Mucosa of stomach (tissue), 1 donor: ENCODE results near the gene CBLB.

ENCODE experiments used
- H3K27me3 ChIP-seq: one replicate; pipeline ENCODE4 v1.7.0; 2013; ENCODE audit warnings: mild to moderate bottlenecking, low read length; ENCODE audit not compliant: control insufficient read depth, insufficient read depth
- H3K36me3 ChIP-seq: one replicate; pipeline ENCODE4 v1.7.0; 2013; ENCODE audit warnings: low read length; ENCODE audit not compliant: control insufficient read depth, insufficient read depth
- H3K4me1 ChIP-seq: one replicate; pipeline ENCODE4 v1.7.0; 2013; ENCODE audit warnings: mild to moderate bottlenecking, low read length; ENCODE audit not compliant: control insufficient read depth, insufficient read depth
- H3K4me3 ChIP-seq: one replicate; pipeline ENCODE4 v1.7.0; 2013; ENCODE audit warnings: low read length
- H3K9ac ChIP-seq: one replicate; pipeline ENCODE4 v1.7.0; 2013; ENCODE audit warnings: mild to moderate bottlenecking, low read length, moderate library complexity
- H3K9me3 ChIP-seq: one replicate; pipeline ENCODE4 v1.7.0; 2013; ENCODE audit warnings: mild to moderate bottlenecking, low read length, moderate library complexity; ENCODE audit not compliant: control insufficient read depth
- donor health status: Pancreatic carcinoma.

Gene CBLB

DNA sequence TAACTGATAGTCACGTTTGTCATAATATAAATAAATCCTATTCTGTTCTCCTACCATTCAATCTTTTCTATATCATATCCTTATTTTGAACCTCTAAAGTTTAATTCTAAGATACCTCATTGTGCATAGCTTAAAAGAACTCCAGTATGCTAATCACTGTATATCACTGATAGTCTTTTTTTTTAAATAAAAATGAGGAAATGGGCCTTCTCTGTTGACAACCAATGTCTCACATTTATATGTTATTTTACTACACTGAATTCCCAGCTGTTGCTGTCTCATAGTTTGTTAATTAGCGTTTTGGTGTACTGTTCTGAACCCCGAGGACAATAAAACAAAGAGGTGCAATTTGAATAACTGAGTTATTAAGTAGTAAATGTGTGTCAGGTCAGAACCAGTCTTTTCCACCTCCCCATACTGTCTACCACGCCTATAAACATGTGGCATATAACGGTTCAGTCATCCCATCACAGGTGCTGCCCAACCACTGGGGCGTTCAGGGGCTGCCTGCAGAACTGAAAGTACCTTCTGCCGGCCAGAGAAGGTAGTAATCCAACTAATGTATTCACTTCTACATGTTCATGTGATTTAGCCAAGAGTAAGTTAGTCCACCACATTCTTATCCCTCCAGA, 14.9 kb downstream of the CBLB start:
- Histone ChIP-seq H3K4me1 (no peaks in the 10 kb centered on the region), H3K9me3 (no peaks in the 10 kb centered on the region), H3K36me3 (no peaks in the 10 kb centered on the region), H3K27me3 (no peaks in the 10 kb centered on the region), H3K4me3 (no peak overlapping the region), H3K9ac (no peak overlapping the region)

DNA sequence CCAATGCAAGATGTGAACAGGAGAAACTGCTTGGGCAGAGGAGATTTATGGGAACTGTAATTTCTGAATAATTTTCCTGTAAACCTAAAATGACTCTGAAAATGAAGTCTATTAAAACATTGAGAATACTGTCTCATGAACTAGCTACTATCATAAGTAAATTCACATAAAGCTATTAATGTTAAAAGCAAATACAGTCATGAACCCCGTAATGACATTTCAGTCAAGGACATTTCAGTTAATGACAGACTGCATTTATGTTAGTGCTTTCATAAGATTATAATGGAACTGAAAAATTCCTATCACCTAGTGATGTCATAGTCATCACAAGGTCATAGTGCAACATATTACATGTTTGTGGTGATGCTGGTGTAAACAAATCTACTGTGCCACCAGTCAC, 17.2 kb downstream of the CBLB start:
- Histone ChIP-seq H3K9me3 (no peaks in the 10 kb centered on the region), H3K4me1 (no peaks in the 10 kb centered on the region), H3K9ac (no peak overlapping the region), H3K4me3 (no peak overlapping the region), H3K36me3 (no peaks in the 10 kb centered on the region), H3K27me3 (no peaks in the 10 kb centered on the region)

DNA sequence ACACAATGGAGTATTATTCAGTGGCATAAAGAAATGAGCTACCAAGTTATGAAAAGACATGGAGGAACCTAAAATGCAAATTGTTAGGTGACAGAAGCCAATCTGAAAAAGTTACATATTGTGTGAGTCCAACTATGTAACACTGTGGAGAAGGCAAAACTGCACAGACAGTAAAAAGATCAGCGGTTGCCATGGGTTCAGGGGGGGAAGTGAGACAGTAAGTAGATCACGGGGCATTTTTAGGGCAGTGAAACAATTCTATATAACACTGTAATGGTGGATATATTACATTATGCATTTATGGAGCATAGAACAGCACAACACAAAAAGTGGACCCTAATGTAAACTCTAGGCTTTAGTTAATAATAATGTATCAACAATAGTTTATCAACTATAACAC, 17.6 kb downstream of the CBLB start:
- Histone ChIP-seq H3K4me3 (no peak overlapping the region), H3K4me1 (no peaks in the 10 kb centered on the region), H3K36me3 (no peaks in the 10 kb centered on the region), H3K9ac (no peak overlapping the region), H3K9me3 (no peaks in the 10 kb centered on the region), H3K27me3 (no peaks in the 10 kb centered on the region)

DNA sequence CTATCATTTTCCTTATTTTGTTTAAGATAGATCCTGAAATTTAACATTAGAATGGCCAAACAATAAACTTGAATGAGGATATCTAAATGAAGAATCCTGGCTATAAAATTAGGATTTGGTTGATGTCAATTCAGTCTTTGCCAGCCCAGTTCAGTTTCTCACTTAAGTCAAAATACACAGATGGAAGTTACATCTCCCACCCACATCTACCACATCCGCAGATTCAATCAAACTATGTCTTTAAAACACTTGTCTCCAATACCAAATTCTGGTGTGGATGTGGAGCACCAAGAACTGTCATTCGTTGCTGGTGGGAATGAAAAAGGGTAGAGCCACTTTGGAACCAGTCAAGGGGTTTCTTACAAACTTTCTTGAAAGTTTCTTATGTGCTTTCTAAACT, 18.2 kb downstream of the CBLB start:
- Histone ChIP-seq H3K4me3 (no peak overlapping the region), H3K27me3 (no peaks in the 10 kb centered on the region), H3K4me1 (no peaks in the 10 kb centered on the region), H3K9ac (no peak overlapping the region), H3K9me3 (no peaks in the 10 kb centered on the region), H3K36me3 (no peaks in the 10 kb centered on the region)

DNA sequence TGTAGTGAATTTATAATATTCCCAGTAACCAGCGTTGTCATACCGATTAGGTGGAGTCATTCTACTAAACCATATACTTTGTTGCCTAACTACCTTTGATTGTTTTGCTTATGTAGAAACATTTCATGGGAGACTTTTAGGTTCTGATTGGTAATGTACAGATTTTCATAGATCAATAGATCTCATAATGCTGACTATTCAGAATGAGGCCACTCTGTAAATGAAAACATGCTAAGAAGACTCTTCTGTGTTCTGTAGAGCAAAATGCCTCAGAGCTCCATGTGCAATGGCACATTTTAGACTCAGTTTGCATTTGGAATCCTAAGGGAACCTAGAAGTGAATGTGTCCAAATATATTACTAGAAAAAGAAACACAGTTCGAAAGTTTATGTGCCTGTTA, 20.0 kb downstream of the CBLB start:
- no peaks in the 10 kb centered on the region for H3K36me3 ChIP-seq
- no peak overlapping the region for H3K9ac ChIP-seq
- no peaks in the 10 kb centered on the region for H3K4me1 ChIP-seq

DNA sequence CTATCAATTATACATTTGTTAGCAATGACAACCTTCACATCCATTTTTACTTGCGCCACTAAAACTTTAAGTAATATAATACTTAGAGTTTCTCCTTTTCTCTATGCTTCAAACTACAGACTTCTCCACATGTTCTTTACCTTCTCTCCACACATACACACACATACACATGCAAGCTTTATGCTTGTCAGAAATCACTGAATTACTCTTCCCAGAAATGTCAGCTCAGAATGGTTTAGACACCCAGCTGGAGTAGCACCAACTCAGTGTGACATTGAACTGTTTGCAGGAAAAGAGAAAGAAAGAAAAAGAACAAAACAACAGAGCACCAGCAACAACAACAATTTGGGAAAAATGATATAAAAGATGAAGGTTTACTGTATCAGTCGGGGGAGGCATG, 20.9 kb downstream of the CBLB start:
- H3K4me3 ChIP-seq, result no peak overlapping the region

More for the DNA sequence above, 20.0 kb downstream of the CBLB start:
- Histone ChIP-seq H3K9me3 (no peaks in the 10 kb centered on the region), H3K4me3 (no peak overlapping the region), H3K27me3 (no peaks in the 10 kb centered on the region)

DNA sequence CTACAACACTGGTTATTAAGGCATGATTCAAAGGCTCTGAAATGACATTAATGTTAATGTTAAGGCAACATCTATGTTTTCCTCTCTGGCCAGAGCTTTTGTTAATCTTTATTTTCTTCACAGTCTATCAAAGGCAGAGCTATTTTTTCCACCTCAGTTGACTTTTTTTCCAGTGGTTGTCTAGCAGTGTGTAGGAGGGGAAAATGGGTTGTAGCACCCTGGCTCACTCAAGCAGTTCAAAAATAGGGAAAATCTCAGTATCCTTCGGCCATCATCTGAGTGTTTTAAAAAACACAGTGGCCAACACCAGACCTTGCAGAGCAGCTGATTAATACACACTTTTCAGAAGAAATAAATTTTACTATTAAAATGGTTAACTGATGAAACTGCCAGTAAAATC, 21.4 kb downstream of the CBLB start:
- no peaks in the 10 kb centered on the region for H3K4me1 ChIP-seq
- no peaks in the 10 kb centered on the region for H3K36me3 ChIP-seq
- H3K9ac ChIP-seq, result no peak overlapping the region
- H3K27me3 ChIP-seq, result no peaks in the 10 kb centered on the region
- H3K9me3 ChIP-seq, result no peaks in the 10 kb centered on the region
- no peak overlapping the region for H3K4me3 ChIP-seq

More for the DNA sequence above, 20.9 kb downstream of the CBLB start:
- Histone ChIP-seq H3K9ac (no peak overlapping the region), H3K27me3 (no peaks in the 10 kb centered on the region), H3K4me1 (no peaks in the 10 kb centered on the region), H3K36me3 (no peaks in the 10 kb centered on the region), H3K9me3 (no peaks in the 10 kb centered on the region)

DNA sequence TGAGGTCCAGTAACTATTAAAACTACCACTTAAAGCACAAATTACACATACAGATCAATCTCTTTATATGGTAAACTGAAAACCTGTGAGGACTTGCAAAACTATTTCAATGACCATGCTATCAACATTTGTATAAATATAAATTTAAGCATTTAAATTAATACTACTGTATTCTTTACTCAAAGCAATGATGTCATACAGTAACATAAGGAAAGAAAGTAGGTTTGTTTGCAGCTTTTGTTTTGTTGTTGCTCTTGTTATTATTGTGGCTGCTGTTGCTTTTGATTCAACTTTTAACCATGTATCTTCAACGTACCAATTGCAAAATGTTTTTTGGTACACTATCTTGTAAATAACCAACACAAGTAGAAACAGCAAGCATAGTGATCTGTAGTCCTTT, 22.0 kb downstream of the CBLB start:
- H3K36me3 ChIP-seq, result no peaks in the 10 kb centered on the region
- no peaks in the 10 kb centered on the region for H3K27me3 ChIP-seq
- no peaks in the 10 kb centered on the region for H3K4me1 ChIP-seq
- no peak overlapping the region for H3K9ac ChIP-seq
- no peaks in the 10 kb centered on the region for H3K9me3 ChIP-seq
- H3K4me3 ChIP-seq, result no peak overlapping the region

DNA sequence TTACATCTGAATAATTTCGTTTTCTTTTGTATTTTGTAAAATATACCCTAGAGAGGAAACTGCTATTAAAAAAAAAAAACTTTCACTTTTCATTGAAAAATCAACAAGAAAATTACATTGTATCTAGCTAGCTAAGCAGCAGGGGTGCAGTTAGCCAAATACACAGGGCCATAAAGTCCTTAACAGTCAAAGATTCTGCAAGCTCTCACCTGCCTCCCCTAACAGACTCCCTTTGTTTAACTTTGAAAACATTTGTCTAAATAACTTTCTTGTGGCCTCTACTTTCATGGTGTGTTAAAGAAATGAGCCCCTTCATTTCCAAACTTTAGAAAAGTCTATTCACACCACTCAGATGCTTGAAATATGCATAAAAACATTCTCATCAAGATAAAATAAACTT, 23.3 kb downstream of the CBLB start:
- Histone ChIP-seq H3K27me3 (no peaks in the 10 kb centered on the region), H3K4me1 (no peaks in the 10 kb centered on the region), H3K9me3 (no peaks in the 10 kb centered on the region)

DNA sequence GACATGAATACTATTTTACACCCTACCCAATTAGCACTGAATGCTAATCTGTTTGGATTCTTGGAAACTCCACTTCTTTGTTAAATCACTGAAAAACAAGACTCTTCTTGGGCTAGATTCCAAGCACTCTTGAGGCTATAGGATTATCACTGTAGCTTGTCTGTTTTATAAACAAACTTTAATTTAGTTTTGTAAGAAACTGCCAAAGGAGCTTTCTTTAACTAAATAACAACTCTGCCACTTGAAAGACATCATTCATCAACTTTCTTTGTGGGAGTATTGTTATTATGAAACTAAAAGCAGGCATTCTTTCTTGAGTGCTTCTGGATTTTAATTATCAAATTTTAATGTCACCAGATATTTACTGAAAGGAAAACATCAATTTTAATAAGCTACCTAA, 24.1 kb downstream of the CBLB start:
- H3K36me3 ChIP-seq, result no peaks in the 10 kb centered on the region
- no peak overlapping the region for H3K4me3 ChIP-seq
- no peaks in the 10 kb centered on the region for H3K27me3 ChIP-seq
- no peaks in the 10 kb centered on the region for H3K9me3 ChIP-seq
- H3K4me1 ChIP-seq, result no peaks in the 10 kb centered on the region
- H3K9ac ChIP-seq, result no peak overlapping the region

More for the DNA sequence above, 23.3 kb downstream of the CBLB start:
- Histone ChIP-seq H3K9ac (no peak overlapping the region), H3K36me3 (no peaks in the 10 kb centered on the region), H3K4me3 (no peak overlapping the region)

DNA sequence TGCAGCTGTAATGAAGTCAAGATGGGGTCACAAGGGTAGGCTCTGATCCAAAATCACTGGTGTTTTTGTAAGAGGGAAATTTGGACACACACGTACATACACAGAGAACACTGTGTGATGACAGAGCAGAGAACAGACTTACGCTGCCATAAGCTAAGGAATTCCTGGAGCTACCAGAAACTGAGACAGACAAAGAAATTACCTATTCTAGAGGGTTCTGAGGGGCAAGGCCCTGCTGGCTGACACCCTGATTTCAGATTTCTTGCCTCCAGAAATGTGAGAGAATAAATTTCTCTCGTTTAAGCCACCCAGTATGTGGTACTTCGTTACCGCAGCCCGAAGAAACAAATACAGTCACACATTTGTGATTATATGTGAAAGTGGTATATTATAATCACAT, 24.8 kb downstream of the CBLB start:
- H3K4me3 ChIP-seq, result no peak overlapping the region
- H3K36me3 ChIP-seq, result no peaks in the 10 kb centered on the region
- H3K27me3 ChIP-seq, result no peaks in the 10 kb centered on the region
- H3K9me3 ChIP-seq, result no peaks in the 10 kb centered on the region
- no peak overlapping the region for H3K9ac ChIP-seq
- H3K4me1 ChIP-seq, result peaks cover 1% of the 10 kb centered on the region

DNA sequence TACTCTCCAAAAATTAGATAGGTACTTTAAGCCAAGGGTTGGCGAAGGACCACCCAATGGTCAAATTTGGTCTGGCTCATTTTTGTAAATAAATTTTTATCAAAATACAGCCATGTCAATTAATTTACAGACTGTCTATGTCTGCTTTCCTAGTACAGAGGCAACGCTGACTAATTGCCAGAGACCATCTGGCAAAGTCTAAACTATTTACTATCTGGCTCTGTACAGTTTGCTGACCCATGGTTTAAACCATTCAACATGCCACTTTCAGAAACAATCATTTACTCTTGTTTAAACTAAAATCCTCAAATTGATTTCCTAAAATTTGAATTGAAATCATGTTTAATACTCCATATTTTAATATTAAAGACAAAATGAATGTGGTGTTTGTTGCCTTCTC, 25.9 kb downstream of the CBLB start:
- Histone ChIP-seq H3K4me1 (peaks cover 10% of the 10 kb centered on the region), H3K36me3 (no peaks in the 10 kb centered on the region), H3K4me3 (no peak overlapping the region), H3K9ac (no peak overlapping the region), H3K27me3 (no peaks in the 10 kb centered on the region), H3K9me3 (no peaks in the 10 kb centered on the region)

DNA sequence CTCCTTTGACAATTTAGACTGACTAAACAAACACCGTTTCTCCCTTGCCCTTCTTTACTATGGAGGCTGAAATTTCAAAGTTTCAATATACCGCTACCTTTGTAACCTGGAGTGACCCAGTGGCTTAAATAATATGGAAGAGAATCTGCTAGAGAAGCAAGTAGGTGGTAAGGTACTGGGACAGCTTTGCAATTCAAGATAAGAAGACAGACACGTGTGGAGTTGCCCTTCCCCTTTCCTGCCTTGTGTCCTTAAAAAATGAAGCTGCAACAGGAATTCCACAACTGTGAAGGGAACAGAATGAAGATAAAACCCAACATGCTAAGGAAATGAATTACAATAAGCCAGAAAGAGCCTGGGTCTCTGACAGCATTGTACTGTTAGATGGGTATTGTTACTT, 26.4 kb downstream of the CBLB start:
- Histone ChIP-seq H3K4me3 (no peak overlapping the region), H3K9ac (no peak overlapping the region), H3K36me3 (no peaks in the 10 kb centered on the region), H3K4me1 (peaks cover 10% of the 10 kb centered on the region), H3K27me3 (no peaks in the 10 kb centered on the region), H3K9me3 (no peaks in the 10 kb centered on the region)
